H1 (cell line): ENCODE data around the gene SLC6A7. TPM values are rescaled to one million over a fixed set of nuclear protein-coding genes. Genes with fewer than 3 reads are reported as not detected.

Experiments
- CTCF ChIA-PET: fragments of 300-600 bp; sonication (Branson Sonifier 250); formaldehyde crosslinking; loops from one replicate; lab custom pipeline; 2021; ENCODE audit not compliant: partially characterized antibody; lab: Charles Lee
- POLR2A ChIA-PET: fragments of 300-600 bp; sonication (Branson Sonifier 250); formaldehyde crosslinking; loops from one replicate; lab custom pipeline; 2021; ENCODE audit warnings: inconsistent platforms; ENCODE audit not compliant: partially characterized antibody; lab: Charles Lee
- DNase-seq, 2 experiments: peaks; one replicate each; pipeline versions ENCODE4 v3.0.0 to v3.0.0-alpha.2; 2010 to 2022; ENCODE audit warnings: low spot score in 2 of 2, low read depth in 1 of 2, mixed read lengths in 1 of 2
- FAIRE-seq: peaks from 2 replicates; lab custom pipeline; 2011; peaks lifted over from hg19 to GRCh38; lab: Jason Lieb, UNC
- H2AFZ ChIP-seq: 2 replicates; pipeline ENCODE4 v1.8.1; 2012; ENCODE audit warnings: low read length, inconsistent platforms
- H2AK5ac ChIP-seq: 2 replicates; pipeline ENCODE4 v1.6.1; 2013; ENCODE audit warnings: low read depth, low read length
- H2BK120ac ChIP-seq: replicated peaks from 2 replicates; pipeline ENCODE3; 2013; ENCODE audit warnings: low read depth, low read length, inconsistent platforms
- H2BK12ac ChIP-seq: 2 replicates; pipeline ENCODE4 v1.6.1; 2013; ENCODE audit warnings: low read depth, low read length
- H2BK15ac ChIP-seq: 2 replicates; pipeline ENCODE4 v1.6.1; 2013; ENCODE audit warnings: low read length
- H2BK20ac ChIP-seq: 2 replicates; pipeline ENCODE4 v1.6.1; 2013; ENCODE audit warnings: low read length
- H2BK5ac ChIP-seq: 2 replicates; pipeline ENCODE4 v1.6.1; 2013; ENCODE audit warnings: low read depth, low read length
- H3K14ac ChIP-seq: 2 replicates; pipeline ENCODE4 v1.6.1; 2013; ENCODE audit warnings: inconsistent platforms; ENCODE audit not compliant: insufficient read length
- H3K18ac ChIP-seq: 2 replicates; pipeline ENCODE4 v1.6.1; 2013; ENCODE audit warnings: low read length; ENCODE audit errors: extremely low read depth
- H3K23ac ChIP-seq: 2 replicates; pipeline ENCODE4 v1.6.1; 2013; ENCODE audit warnings: inconsistent platforms; ENCODE audit not compliant: insufficient read length
- H3K23me2 ChIP-seq: 2 replicates; pipeline ENCODE4 v1.6.1; 2013; ENCODE audit warnings: low read depth, low read length
- H3K27ac ChIP-seq: 2 replicates; pipeline ENCODE4 v1.6.1; 2011; ENCODE audit warnings: low read depth, low read length, inconsistent platforms
- H3K27me3 ChIP-seq, 4 experiments: replicated peaks in 1 of 4; 1 replicate in 1 of 4; 2 replicates in 3 of 4; pipeline versions ENCODE4 v1.6.1 to v1.8.1; 2011 to 2013; ENCODE audit warnings: low read length in 3 of 4, mild to moderate bottlenecking in 3 of 4, inconsistent platforms in 2 of 4, mixed read lengths in 2 of 4, moderate library complexity in 1 of 4; ENCODE audit not compliant: control insufficient read depth in 3 of 4, insufficient read depth in 3 of 4; ENCODE audit errors: extremely low read depth in 1 of 4
- H3K36me3 ChIP-seq, 4 experiments: 2 replicates each; pipeline versions ENCODE4 v1.6.1 to v1.8.1; 2011 to 2013; ENCODE audit warnings: mild to moderate bottlenecking in 4 of 4, low read length in 3 of 4, moderate library complexity in 2 of 4, control low read depth in 1 of 4, inconsistent platforms in 1 of 4; ENCODE audit not compliant: insufficient read depth in 4 of 4, control insufficient read depth in 2 of 4
- H3K4ac ChIP-seq: replicated peaks from 2 replicates; pipeline ENCODE3; 2013; ENCODE audit warnings: low read length, low read depth, mixed read lengths, inconsistent platforms; ENCODE audit not compliant: insufficient read length
- H3K4me1 ChIP-seq, 4 experiments: replicated peaks in 1 of 4; 1 replicate in 1 of 4; 2 replicates in 3 of 4; pipeline versions ENCODE4 v1.6.1 to v1.8.1; 2011 to 2013; ENCODE audit warnings: low read length in 3 of 4, inconsistent platforms in 2 of 4, mixed read lengths in 1 of 4; ENCODE audit not compliant: insufficient read depth in 4 of 4, control insufficient read depth in 3 of 4
- H3K4me2 ChIP-seq, 2 experiments: 2 replicates each; pipeline versions ENCODE4 v1.6.1 to v1.8.1; 2011 to 2013; ENCODE audit warnings: low read depth in 2 of 2, low read length in 2 of 2, control low read depth in 1 of 2, inconsistent platforms in 1 of 2, mild to moderate bottlenecking in 1 of 2; ENCODE audit not compliant: insufficient read depth in 1 of 2
- H3K4me3 ChIP-seq, 4 experiments: fragments of 200-600, 300-600 bp in 1 of 4; sonication (generic), shearing (Covaris generic), sonication (Bioruptor Twin) in 1 of 4; 2 replicates each; pipeline versions ENCODE4 v1.5.1 to v1.8.1; 2011 to 2016; ENCODE audit warnings: low read length in 4 of 4, low read depth in 3 of 4, control low read depth in 2 of 4, inconsistent platforms in 2 of 4, mild to moderate bottlenecking in 2 of 4, mixed read lengths in 1 of 4, moderate library complexity in 1 of 4; ENCODE audit not compliant: insufficient read depth in 2 of 4; ENCODE audit errors: extremely low read depth in 1 of 4
- H3K56ac ChIP-seq: replicated peaks from 2 replicates; pipeline ENCODE3; 2013; ENCODE audit warnings: low read depth, mild to moderate bottlenecking, mixed read lengths, low read length, inconsistent platforms; ENCODE audit not compliant: insufficient read length
- H3K79me1 ChIP-seq: 2 replicates; pipeline ENCODE4 v1.6.1; 2013; ENCODE audit warnings: low read depth, low read length, control low read depth
- H3K79me2 ChIP-seq, 2 experiments: 2 replicates each; pipeline versions ENCODE4 v1.6.1 to v1.8.1; 2012 to 2013; ENCODE audit warnings: low read length in 2 of 2, mild to moderate bottlenecking in 2 of 2, inconsistent platforms in 1 of 2; ENCODE audit not compliant: insufficient read depth in 2 of 2, control insufficient read depth in 1 of 2
- H3K9ac ChIP-seq, 4 experiments: replicated peaks in 1 of 4; 1 replicate in 1 of 4; 2 replicates in 3 of 4; pipeline versions ENCODE4 v1.6.1 to v1.8.1; 2011 to 2013; ENCODE audit warnings: low read depth in 3 of 4, low read length in 3 of 4, control low read depth in 2 of 4, mild to moderate bottlenecking in 2 of 4, moderate library complexity in 2 of 4, inconsistent platforms in 1 of 4; ENCODE audit errors: extremely low read depth in 1 of 4
- H3K9me3 ChIP-seq, 2 experiments: 2 replicates each; pipeline versions ENCODE4 v1.6.1 to v1.8.1; 2012 to 2013; ENCODE audit warnings: mild to moderate bottlenecking in 2 of 2, moderate library complexity in 2 of 2, control low read depth in 1 of 2, inconsistent platforms in 1 of 2, low read depth in 1 of 2, low read length in 1 of 2, mixed read lengths in 1 of 2; ENCODE audit not compliant: insufficient read depth in 2 of 2
- H4K20me1 ChIP-seq, 2 experiments: replicated peaks in 1 of 2; 2 replicates each; pipeline versions ENCODE3 to v1.8.1; 2011 to 2013; ENCODE audit warnings: inconsistent platforms in 2 of 2, low read length in 2 of 2, mild to moderate bottlenecking in 1 of 2; ENCODE audit not compliant: insufficient read depth in 2 of 2, control insufficient read depth in 1 of 2
- H4K5ac ChIP-seq: 2 replicates; pipeline ENCODE4 v1.6.1; 2013; ENCODE audit warnings: low read length, low read depth, mixed read lengths, inconsistent platforms; ENCODE audit not compliant: insufficient read length
- H4K8ac ChIP-seq: 2 replicates; pipeline ENCODE4 v1.8.0; 2013; ENCODE audit warnings: mild to moderate bottlenecking, moderate library complexity, low read length, inconsistent platforms; ENCODE audit not compliant: insufficient read depth; ENCODE audit errors: extremely low read depth
- H4K91ac ChIP-seq: replicated peaks from 2 replicates; pipeline ENCODE3; 2013; ENCODE audit warnings: low read length, mixed read lengths, inconsistent platforms; ENCODE audit not compliant: insufficient read length
- CBX8 ChIP-seq: fragments of 300-800, 300-1000 bp; sonication (generic); IDR thresholded peaks from 2 replicates; pipeline ENCODE4 v1.7.1; 2016; ENCODE audit warnings: low read depth, low read length, borderline replicate concordance
- CHD1 ChIP-seq: IDR thresholded peaks from 2 replicates; pipeline ENCODE4 v1.6.1; 2012; ENCODE audit warnings: low read depth, low read length, improper control_type of control experiment
- FOSL1 ChIP-seq: IDR thresholded peaks from 2 replicates; pipeline ENCODE4 v1.6.1; 2011; ENCODE audit warnings: mild to moderate bottlenecking, low read depth, low read length, moderate library complexity; ENCODE audit not compliant: insufficient read depth
- GTF2F1 ChIP-seq: IDR thresholded peaks from 2 replicates; pipeline ENCODE4 v1.6.1; 2012; ENCODE audit warnings: low read depth, low read length, improper control_type of control experiment, borderline replicate concordance
- POU5F1 ChIP-seq: IDR thresholded peaks from 2 replicates; pipeline ENCODE4 v1.6.1; 2011; ENCODE audit warnings: low read depth, mild to moderate bottlenecking, low read length, moderate library complexity
- RNF2 ChIP-seq: fragments of 200-900, 300-1000 bp; sonication (generic); IDR thresholded peaks from 2 replicates; pipeline ENCODE4 v1.7.1; 2016; ENCODE audit warnings: borderline replicate concordance, low read depth, mild to moderate bottlenecking, antibody characterized with exemption, low read length; ENCODE audit not compliant: poor library complexity, severe bottlenecking; ENCODE audit errors: missing control alignments
- SIN3A ChIP-seq, 2 experiments: IDR thresholded peaks in 1 of 2; conservative IDR thresholded peaks in 1 of 2; 2 replicates each; pipeline ENCODE4 v1.6.1; 2011 to 2012; ENCODE audit warnings: low read length in 2 of 2, improper control_type of control experiment in 1 of 2, low read depth in 1 of 2, mild to moderate bottlenecking in 1 of 2
- TAF1 ChIP-seq: IDR thresholded peaks from 2 replicates; pipeline ENCODE4 v1.6.1; 2011; ENCODE audit warnings: mild to moderate bottlenecking, low read depth, low read length
- TCF12 ChIP-seq: IDR thresholded peaks from 2 replicates; pipeline ENCODE4 v1.6.1; 2011; ENCODE audit warnings: low read depth, mild to moderate bottlenecking, low read length
- ZNF274 ChIP-seq: IDR thresholded peaks from 2 replicates; pipeline ENCODE4 v1.7.0; 2012; ENCODE audit warnings: low read length, borderline replicate concordance; ENCODE audit errors: extremely low read depth
- WGBS, 2 experiments: shearing (Covaris generic) in 1 of 2; methylation state at CpG; one replicate each; pipeline versions ENCODE4 v1.1.6 to v1.1.7; 2013 to 2015; ENCODE audit warnings: low lambda C conversion rate in 2 of 2, mixed read lengths in 2 of 2, inconsistent platforms in 1 of 2, low coverage in 1 of 2, missing lambda C conversion rate in 1 of 2; ENCODE audit not compliant: insufficient replicate concordance in 2 of 2, insufficient coverage in 1 of 2, insufficient read length in 1 of 2; ENCODE audit errors: extremely low coverage in 1 of 2, missing lambda C conversion rate in 1 of 2; 5-methylcytosine and 5-hydroxymethylcytosine counted together
- polyA plus RNA-seq, 7 experiments: library from polyadenylated mRNA; depleted of rRNA in 3 of 7; stranded (reverse) in 5 of 7; unstranded in 2 of 7; fragments of >200 nt in 5 of 7; fragments of 200-250 nt in 2 of 7; gene quantifications; 1 replicate in 5 of 7; 2 replicates in 1 of 7; 4 replicates in 1 of 7; pipeline versions ENCODE4 v1.2.1 to v1.2.3, GENCODE V29; 2011 to 2013; ENCODE audit warnings: missing spikeins in 2 of 7, mixed read lengths in 2 of 7
- total RNA-seq: library from RNA; stranded (reverse); fragmentation: NEBNext Ultra II Directional; extraction: Animal tissue kit (Norgen Biotek cat#: 25700); gene quantifications from 2 replicates; pipeline ENCODE4 v1.2.1, GENCODE V29; 2021
- TF ChIP-seq, protein P1 (sequence below): IDR thresholded peaks from 2 replicates; pipeline ENCODE4 v1.6.1; 2012; ENCODE audit warnings: inconsistent platforms

SLC6A7 gene
- total and polyA plus RNA-seq, 2 of the 8 experiments (the other 6 are each of a cell fraction or from before 2014, with no cell fraction given): 0.07 to 0.12 TPM

- POLR2A ChIA-PET: interaction anchor here (0.7 to 1.7 kb wide), 4 partner anchors 11 to 151 kb away, joined by 3 to 6 read pairs (median 3); partner anchors contain the start of gene PDGFRB
- H3K4me3 ChIP-seq: no peak overlapping the region
- TF ChIP-seq CHD1: no peak
- TF ChIP-seq CBX8: no peak
- TF ChIP-seq TAF1: no peak
- TF ChIP-seq SIN3A (conservative IDR thresholded peaks at IDR 0.05 in 1 of 2, IDR thresholded peaks at IDR 0.05 in 1 of 2; ENCODE audit: low read depth in 1 of 2, low read length in 2 of 2): no peak
- TF ChIP-seq POU5F1: no peak
- TF ChIP-seq, protein P1, sequence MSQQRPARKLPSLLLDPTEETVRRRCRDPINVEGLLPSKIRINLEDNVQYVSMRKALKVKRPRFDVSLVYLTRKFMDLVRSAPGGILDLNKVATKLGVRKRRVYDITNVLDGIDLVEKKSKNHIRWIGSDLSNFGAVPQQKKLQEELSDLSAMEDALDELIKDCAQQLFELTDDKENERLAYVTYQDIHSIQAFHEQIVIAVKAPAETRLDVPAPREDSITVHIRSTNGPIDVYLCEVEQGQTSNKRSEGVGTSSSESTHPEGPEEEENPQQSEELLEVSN: no peak
- TF ChIP-seq ZNF274: no peak
- no peak for TF ChIP-seq RNF2
- TF ChIP-seq TCF12: no peak
- TF ChIP-seq GTF2F1: no peak
- TF ChIP-seq FOSL1: no peak
Measured at GRCh38 chr5:150144879-150145278, 45.0 kb upstream of the SLC6A7 start.

More at GRCh38 chr5:150144879-150145278, 45.0 kb upstream of the SLC6A7 start:
- Histone ChIP-seq H3K18ac (peak overlapping the region; percentile 71; the same call in 1 of the 2 replicates), H2BK120ac (no peak overlapping the region), H3K9ac (no peak overlapping the region), H3K4me2 (no peak overlapping the region), H3K4me1 (peaks cover 0 to 16% (median 8%) of the 10 kb centered on the region in 4 experiments; a peak in 6 of 7 replicates), H2BK20ac (no peak overlapping the region; the same call in 1 of the 2 replicates), H3K4ac (no peak overlapping the region), H2BK5ac (no peak overlapping the region; the same call in 1 of the 2 replicates), H2AK5ac (no peak overlapping the region), H4K5ac (no peak overlapping the region), H4K20me1 (no peaks in the 10 kb centered on the region), H3K27me3 (no peaks in the 10 kb centered on the region; a peak in 1 of 7 replicates), H3K23me2 (no peaks in the 10 kb centered on the region), H3K56ac (no peak overlapping the region), H3K9me3 (no peaks in the 10 kb centered on the region), H3K79me1 (no peaks in the 10 kb centered on the region; the same call in 1 of the 2 replicates), H3K14ac (no peak overlapping the region), H4K8ac (no peak overlapping the region), H3K36me3 (no peaks in the 10 kb centered on the region), H2BK15ac (peak overlapping the region; percentile 92; the same call in 1 of the 2 replicates), H2AFZ (no peak overlapping the region), H3K79me2 (no peaks in the 10 kb centered on the region), H4K91ac (peak overlapping the region; percentile 77), H3K27ac (no peak overlapping the region), H3K23ac (no peak overlapping the region), H2BK12ac (peak overlapping the region; percentile 99; the same call in 1 of the 2 replicates)
- DNase-seq (no peak), FAIRE-seq (no peak)
- 56% methylated on average over 4 of the region's 4 CpGs; no CpG with 5 or more reads in 1 of the 2 experiments for WGBS, 2 experiments
- CTCF ChIA-PET: interaction anchor here (0.7 to 13.1 kb wide), 12 partner anchors 8 to 72 kb away, joined by 3 to 188 read pairs (median 5); partner anchors contain the start of gene PDGFRB
